GM18526 (cell line): ENCODE data around the gene SIVA1.

Experiments used
- POLR2A ChIP-seq: IDR thresholded peaks from 3 replicates; pipeline ENCODE4 v1.6.1; 2011; ENCODE audit not compliant: insufficient read length; ENCODE audit errors: extremely low read depth

Gene SIVA1

GRCh38 chr14:104726600-104727451 lies 26.1 kb upstream of the SIVA1 start:
- TF ChIP-seq POLR2A: no peak

GRCh38 chr14:104728631-104729030 lies 24.3 kb upstream of the SIVA1 start:
- no peak for TF ChIP-seq POLR2A

DNA sequence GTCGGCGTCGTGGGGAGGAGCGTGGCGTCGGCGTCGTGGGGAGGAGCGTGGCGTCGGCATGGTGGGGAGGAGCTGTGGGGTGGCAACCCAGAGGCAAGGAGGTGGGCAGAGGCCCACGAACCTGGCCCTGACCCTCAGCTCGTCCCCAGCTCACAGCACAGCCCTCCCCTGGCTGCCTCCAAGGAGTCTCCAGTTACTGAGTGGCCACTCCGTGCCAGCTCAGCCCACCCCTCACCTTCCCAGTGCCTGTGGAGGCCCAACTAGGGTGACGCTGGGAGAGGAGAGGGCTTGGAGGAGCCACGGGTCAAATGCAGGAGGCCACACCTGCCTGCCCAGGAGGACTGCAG lies 23.1 kb upstream of the SIVA1 start:
- TF ChIP-seq POLR2A: no peak

DNA sequence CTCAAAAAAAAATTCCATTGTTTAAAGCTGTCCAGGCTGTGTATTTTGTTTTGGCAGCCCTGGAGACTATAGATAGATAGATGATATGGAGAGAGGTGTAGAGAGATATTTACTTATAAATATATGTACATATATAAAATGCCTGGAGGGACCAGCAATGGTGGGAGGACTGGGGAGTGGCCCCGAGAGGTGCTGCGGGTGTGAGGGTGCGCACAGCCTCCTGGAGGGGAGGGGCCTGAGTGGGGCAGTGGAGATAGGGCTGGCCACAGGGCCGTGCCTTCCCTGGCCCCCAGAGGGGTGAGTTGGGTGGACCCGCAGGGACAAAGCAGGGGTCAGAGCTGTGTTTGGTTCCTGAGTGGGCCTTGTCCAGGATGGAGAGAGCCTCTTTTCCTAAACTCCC lies 22.5 kb upstream of the SIVA1 start:
- TF ChIP-seq POLR2A: no peak

GRCh38 chr14:104731320-104732294 lies 21.3 kb upstream of the SIVA1 start:
- TF ChIP-seq POLR2A: no peak

- no peak for TF ChIP-seq POLR2A
Observed at GRCh38 chr14:104732355-104732804, 20.6 kb upstream of the SIVA1 start.

DNA sequence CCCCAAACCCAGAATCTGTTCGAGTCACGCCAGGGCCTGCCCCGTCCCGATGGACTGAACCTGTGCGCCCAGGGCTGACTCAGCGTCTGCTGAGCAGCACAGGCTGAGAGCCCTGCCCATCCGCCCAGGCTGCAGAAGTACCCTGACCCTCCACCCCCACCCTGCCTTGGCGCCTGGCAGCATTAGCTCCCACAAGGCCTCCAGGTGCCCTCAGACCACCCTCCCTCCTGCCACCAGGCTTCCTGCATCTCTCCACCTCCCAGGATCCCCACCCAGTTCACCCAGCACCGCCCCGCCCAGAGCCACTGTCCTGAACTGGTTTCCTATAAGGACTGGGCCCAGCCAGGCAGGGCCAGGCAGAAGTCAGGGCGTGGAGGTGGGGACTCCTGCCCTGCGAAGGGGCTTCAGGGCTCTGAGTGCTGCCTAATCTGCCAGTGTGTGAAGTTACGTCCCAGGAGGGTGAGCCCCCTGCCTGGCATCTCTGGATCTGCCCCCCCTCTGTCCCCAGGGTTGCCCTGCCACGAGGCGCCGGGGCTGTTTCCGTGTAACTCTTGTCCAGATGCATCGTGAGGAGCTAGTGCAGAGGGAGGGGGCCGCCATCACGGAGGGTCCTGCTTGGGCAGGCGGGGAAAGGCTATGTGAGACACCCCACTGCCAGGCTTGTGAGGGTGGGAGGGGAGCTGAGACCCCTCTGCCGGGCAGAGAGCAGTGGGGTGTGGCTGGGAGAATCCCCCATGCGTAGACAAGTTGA lies 19.8 kb upstream of the SIVA1 start:
- TF ChIP-seq POLR2A: no peak

DNA sequence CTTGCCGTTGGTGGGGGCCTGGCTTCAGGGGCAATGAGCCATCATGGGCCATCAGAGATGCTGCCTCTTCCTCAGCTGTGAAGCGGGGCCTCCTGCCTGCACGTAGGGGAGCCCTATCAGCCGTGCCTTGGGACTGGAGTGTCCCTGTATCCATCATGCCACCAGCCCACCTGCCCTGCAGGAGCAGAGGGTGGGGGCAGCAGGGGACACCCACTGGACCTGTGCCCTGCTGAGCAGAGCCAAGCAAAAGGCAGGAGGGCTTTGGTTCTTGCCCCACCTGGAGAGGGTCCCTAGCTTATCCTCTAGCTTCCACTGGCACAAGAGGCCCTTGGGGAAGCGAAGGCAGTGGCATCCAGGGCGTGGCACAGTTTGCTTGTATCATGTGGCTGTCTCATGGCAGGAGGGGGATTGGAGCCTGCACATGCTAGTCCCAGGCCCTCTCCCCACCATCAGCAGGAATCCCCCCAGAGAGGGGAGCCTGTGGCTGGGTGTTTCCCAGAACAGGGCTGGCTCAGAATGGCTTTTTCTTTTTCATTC lies 18.8 kb upstream of the SIVA1 start:
- no peak for TF ChIP-seq POLR2A

- TF ChIP-seq POLR2A: no peak
Observed at GRCh38 chr14:104734601-104734990, 18.4 kb upstream of the SIVA1 start.

GRCh38 chr14:104734991-104735779 lies 17.8 kb upstream of the SIVA1 start:
- TF ChIP-seq POLR2A: no peak

- TF ChIP-seq POLR2A: no peak
Observed at GRCh38 chr14:104735830-104736642, 16.9 kb upstream of the SIVA1 start.

GRCh38 chr14:104738375-104739019 lies 14.4 kb upstream of the SIVA1 start:
- TF ChIP-seq POLR2A: no peak

- no peak for TF ChIP-seq POLR2A
Observed at GRCh38 chr14:104739026-104739425, 13.9 kb upstream of the SIVA1 start.
